ENCODE measurements around the gene ABCC10.

GRCh38 chr6:43493833-43494232 is 66.5 kb downstream of the ABCC10 start:
- TF ChIP-seq CTCF (IDR thresholded peaks at IDR 0.05) (no peak), POLR2AphosphoS5 (IDR thresholded peaks at IDR 0.05; ENCODE audit: insufficient read depth in 1 of 2, low read depth in 1 of 2) (no peak)
